Peyer's patch (tissue), 4 donors: ENCODE data around the gene PRSS12. TPM values are rescaled to one million over a fixed set of nuclear protein-coding genes. Genes with fewer than 3 reads are reported as not detected.

Experiments
- DNase-seq, 3 donors: peaks; one replicate each; pipeline ENCODE4 v3.0.0-alpha.2; 2017 to 2019
- H3K27ac ChIP-seq, 4 donors: fragments of 200-600 bp; sonication (generic); one replicate each; pipeline ENCODE4 v1.5.1; 2016 to 2019
- H3K27me3 ChIP-seq, 2 donors: fragments of 200-600 bp; sonication (generic); one replicate each; pipeline ENCODE4 v1.5.1; 2019
- H3K36me3 ChIP-seq, 3 donors: fragments of 200-600 bp; sonication (generic); one replicate each; pipeline ENCODE4 v1.5.1; 2016 to 2019
- H3K4me1 ChIP-seq, 4 donors: fragments of 200-600 bp; sonication (generic); one replicate each; pipeline ENCODE4 v1.5.1; 2016 to 2019
- H3K4me3 ChIP-seq, 4 donors: fragments of 200-600 bp; sonication (generic); 1 replicate in 3 of 4; 2 replicates in 1 of 4; pipeline ENCODE4 v1.5.1; 2016 to 2019; ENCODE audit warnings: mild to moderate bottlenecking in 1 of 4
- H3K9me3 ChIP-seq, 4 donors: fragments of 200-600 bp; sonication (generic); one replicate each; pipeline ENCODE4 v1.5.1; 2016 to 2019; ENCODE audit warnings: mild to moderate bottlenecking in 1 of 4
- POLR2A ChIP-seq, 2 donors: fragments of 450-650 bp; IDR thresholded peaks; one replicate each; pipeline ENCODE4 v1.5.1; 2017; ENCODE audit warnings: antibody characterized with exemption in 2 of 2, mild to moderate bottlenecking in 2 of 2, moderate library complexity in 2 of 2
- total RNA-seq, 4 donors: library from RNA; depleted of rRNA; stranded (reverse); fragments of >200 nt; gene quantifications; one replicate each; pipeline ENCODE4 v1.1.0, GENCODE V29; 2016
- TF ChIP-seq, protein P1 (sequence below), 6 experiments: fragments of 450-650 bp in 4 of 6; fragments of 200-600 bp in 2 of 6; sonication (generic) in 1 of 6; IDR thresholded peaks; one replicate each; pipeline ENCODE4 v1.5.1; 2017 to 2019; ENCODE audit warnings: antibody characterized with exemption in 6 of 6, mild to moderate bottlenecking in 3 of 6, moderate library complexity in 1 of 6

Gene PRSS12
- total RNA-seq, 4 donors from 2014 or later = 23.1 to 71.0 (median 44.1) TPM

DNA sequence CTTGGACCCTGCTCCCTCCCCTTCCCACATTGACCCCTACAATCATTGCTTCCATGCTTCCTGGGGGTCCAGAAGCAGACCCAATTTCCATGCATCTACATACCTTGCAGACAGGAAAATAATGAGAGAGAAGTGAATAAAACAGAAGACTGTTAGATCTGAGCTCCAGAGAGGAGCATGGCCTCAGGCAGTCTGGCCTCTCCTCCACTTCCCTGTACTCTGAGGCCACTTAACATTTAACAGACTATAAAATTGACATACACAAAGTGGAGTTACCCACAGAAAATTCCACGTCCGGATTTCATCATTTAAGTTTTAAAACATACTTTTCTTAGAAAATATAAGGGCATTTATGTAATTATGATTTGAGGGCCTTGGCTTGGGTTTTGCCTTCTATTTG lies 2.1 kb upstream of the PRSS12 start:
- no peaks in the 10 kb centered on the region for H3K36me3 ChIP-seq
- H3K4me3 ChIP-seq = no peak overlapping the region
- TF ChIP-seq, protein P1, sequence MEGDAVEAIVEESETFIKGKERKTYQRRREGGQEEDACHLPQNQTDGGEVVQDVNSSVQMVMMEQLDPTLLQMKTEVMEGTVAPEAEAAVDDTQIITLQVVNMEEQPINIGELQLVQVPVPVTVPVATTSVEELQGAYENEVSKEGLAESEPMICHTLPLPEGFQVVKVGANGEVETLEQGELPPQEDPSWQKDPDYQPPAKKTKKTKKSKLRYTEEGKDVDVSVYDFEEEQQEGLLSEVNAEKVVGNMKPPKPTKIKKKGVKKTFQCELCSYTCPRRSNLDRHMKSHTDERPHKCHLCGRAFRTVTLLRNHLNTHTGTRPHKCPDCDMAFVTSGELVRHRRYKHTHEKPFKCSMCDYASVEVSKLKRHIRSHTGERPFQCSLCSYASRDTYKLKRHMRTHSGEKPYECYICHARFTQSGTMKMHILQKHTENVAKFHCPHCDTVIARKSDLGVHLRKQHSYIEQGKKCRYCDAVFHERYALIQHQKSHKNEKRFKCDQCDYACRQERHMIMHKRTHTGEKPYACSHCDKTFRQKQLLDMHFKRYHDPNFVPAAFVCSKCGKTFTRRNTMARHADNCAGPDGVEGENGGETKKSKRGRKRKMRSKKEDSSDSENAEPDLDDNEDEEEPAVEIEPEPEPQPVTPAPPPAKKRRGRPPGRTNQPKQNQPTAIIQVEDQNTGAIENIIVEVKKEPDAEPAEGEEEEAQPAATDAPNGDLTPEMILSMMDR (IDR thresholded peaks at IDR 0.05) = no peak
- no peak for TF ChIP-seq POLR2A (IDR thresholded peaks at IDR 0.05)
- DNase-seq = no peak
- H3K27ac ChIP-seq = no peak overlapping the region
- H3K9me3 ChIP-seq = no peaks in the 10 kb centered on the region
- H3K27me3 ChIP-seq = no peaks in the 10 kb centered on the region
- H3K4me1 ChIP-seq = peaks cover 0 to 6% (median 3%) of the 10 kb centered on the region in 4 donors

DNA sequence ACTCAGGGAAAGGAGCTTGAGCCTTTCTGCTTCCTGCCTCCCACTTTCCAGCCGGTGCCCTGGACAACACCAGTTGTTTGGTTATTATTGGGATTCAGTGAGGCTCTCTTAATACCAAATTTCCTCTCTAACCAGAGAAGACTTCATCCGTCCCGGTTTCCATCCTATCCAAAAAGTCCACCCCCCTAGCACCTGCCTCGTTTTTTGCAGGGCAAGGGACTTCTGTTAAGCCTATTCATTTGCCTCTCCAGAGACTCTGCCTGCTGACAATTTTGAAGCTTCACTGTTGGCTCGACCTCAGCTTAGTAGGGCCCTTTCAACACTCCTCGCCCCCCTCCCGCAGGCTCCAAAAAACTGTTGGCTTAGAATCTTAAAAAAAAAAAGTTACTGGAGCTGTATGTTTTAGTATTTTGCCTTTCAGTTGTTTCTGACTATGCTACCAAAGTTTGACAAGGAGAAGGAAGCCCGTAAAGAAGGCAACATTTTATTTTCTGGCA lies 779 bp upstream of the PRSS12 start:
- Histone ChIP-seq H3K9me3 (no peaks in the 10 kb centered on the region), H3K27me3 (no peaks in the 10 kb centered on the region), H3K27ac (no peak overlapping the region), H3K36me3 (no peaks in the 10 kb centered on the region), H3K4me1 (peaks cover 0 to 6% (median 3%) of the 10 kb centered on the region in 4 donors), H3K4me3 (peak overlapping the region in 1 of 4 donors; percentile 83)
- TF ChIP-seq, protein P1 (IDR thresholded peaks at IDR 0.05) = no peak
- TF ChIP-seq POLR2A (IDR thresholded peaks at IDR 0.05) = no peak
- DNase-seq = no peak

GRCh38 chr4:118351851-118352827 lies 664 bp downstream of the PRSS12 start:
- H3K36me3 ChIP-seq = no peaks in the 10 kb centered on the region
- no peaks in the 10 kb centered on the region for H3K27me3 ChIP-seq
- H3K4me1 ChIP-seq = peaks cover 0 to 6% (median 3%) of the 10 kb centered on the region in 4 donors
- H3K27ac ChIP-seq = peak overlapping the region; percentile 25 to 93 (median 70)
- TF ChIP-seq, protein P1 (IDR thresholded peaks at IDR 0.05) = peak in 3 of 6 experiments; percentile 2 to 15 (median 14)
- peak; percentile 17 to 33 for TF ChIP-seq POLR2A (IDR thresholded peaks at IDR 0.05)
- H3K4me3 ChIP-seq = peak overlapping the region; percentile 40 to 83 (median 52)
- peak in 2 of 3 donors; percentile 57 to 79 for DNase-seq
- H3K9me3 ChIP-seq = no peaks in the 10 kb centered on the region

DNA sequence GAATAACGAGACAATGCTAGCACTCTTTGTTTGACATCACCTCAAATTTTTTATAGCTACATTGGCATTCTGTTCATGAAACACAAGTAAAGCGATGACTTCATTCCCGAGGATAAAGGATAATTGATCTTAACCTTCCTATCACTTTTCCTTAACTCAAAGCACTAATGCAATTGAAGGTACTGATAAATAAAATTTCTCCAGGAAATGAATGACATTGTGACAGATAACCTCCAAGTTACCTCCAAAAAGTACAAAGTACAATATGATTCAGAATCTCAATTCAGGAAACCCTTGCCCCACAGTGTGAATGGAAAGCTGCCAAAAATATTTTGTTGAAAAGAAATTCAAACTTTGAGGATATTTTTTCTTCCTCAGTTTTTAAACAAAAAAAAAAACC lies 1.8 kb downstream of the PRSS12 start:
- Histone ChIP-seq H3K9me3 (no peaks in the 10 kb centered on the region), H3K27ac (peak overlapping the region in 2 of 4 donors; percentile 73 to 93), H3K4me1 (peaks cover 0 to 6% (median 4%) of the 10 kb centered on the region in 4 donors), H3K27me3 (no peaks in the 10 kb centered on the region), H3K4me3 (no peak overlapping the region), H3K36me3 (no peaks in the 10 kb centered on the region)
- TF ChIP-seq, protein P1 (IDR thresholded peaks at IDR 0.05) = no peak
- no peak for TF ChIP-seq POLR2A (IDR thresholded peaks at IDR 0.05)
- DNase-seq = no peak

- TF ChIP-seq, protein P1 (IDR thresholded peaks at IDR 0.05) = no peak
- TF ChIP-seq POLR2A (IDR thresholded peaks at IDR 0.05) = no peak
- Histone ChIP-seq H3K36me3 (no peaks in the 10 kb centered on the region), H3K9me3 (no peaks in the 10 kb centered on the region), H3K27ac (peak overlapping the region in 1 of 4 donors; percentile 11), H3K4me3 (no peak overlapping the region), H3K4me1 (peaks cover 0 to 6% (median 5%) of the 10 kb centered on the region in 4 donors), H3K27me3 (no peaks in the 10 kb centered on the region)
- peak in 2 of 3 donors; percentile 49 to 57 for DNase-seq
These were observed 3.9 kb downstream of the PRSS12 start for GRCh38 chr4:118348886-118349285.
